SW480 (cell line): ENCODE results near the gene FN3KRP.

Source experiments
- DNase-seq: peaks from one replicate; pipeline ENCODE4 v3.0.0-alpha.2; 2016; ENCODE audit warnings: low spot score

FN3KRP gene

DNA sequence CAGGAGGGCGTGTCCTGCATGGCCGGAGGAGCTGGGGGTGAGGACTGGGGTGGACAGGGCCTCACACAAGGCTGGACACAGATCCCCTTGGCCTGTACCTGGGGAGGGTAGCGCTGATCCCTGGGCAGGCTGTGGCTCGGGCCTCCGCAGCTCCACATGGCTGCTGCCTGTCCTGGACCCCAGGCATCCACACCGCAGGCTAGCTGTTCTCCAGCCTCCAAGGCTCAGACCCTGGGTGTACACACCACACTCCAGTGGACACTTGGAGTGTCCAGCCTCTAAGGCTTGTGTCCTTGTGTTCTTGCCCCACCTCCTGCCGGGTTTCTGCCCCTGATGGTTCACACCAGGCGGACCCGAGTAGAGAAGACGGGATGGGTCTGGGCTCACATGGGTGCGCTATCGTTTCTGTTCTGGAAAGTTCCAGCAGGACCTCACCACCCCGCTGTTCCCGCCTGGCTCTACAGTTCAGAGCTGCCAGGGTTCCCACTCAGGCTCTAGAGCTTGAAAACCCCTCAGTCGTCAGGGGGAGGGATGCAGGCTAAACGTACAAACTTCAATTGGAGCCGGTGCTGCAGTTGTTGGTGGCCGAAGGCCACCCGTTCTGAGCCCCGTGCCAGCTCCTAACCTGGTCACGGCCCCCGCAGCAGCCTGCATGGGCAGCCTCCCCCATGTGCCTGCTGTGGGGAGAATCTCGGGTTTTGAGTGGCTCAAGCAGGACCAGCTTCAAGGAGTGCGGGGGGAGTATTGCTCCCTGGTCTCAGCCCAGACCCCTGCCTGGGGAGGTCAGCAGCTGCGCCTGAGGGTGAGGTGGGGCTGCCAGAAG is 6.6 kb upstream of the FN3KRP start:
- no peak for DNase-seq

GRCh38 chr17:82710499-82711232 is 5.8 kb upstream of the FN3KRP start:
- DNase-seq: no peak

- no peak for DNase-seq
These were observed 3.3 kb upstream of the FN3KRP start for GRCh38 chr17:82713071-82713723.

GRCh38 chr17:82718986-82719685 is 2.6 kb downstream of the FN3KRP start:
- no peak for DNase-seq

GRCh38 chr17:82720204-82720603 is 3.7 kb downstream of the FN3KRP start:
- no peak for DNase-seq

GRCh38 chr17:82722341-82723013 is 6.0 kb downstream of the FN3KRP start:
- DNase-seq: no peak

- DNase-seq: no peak
These were observed 6.8 kb downstream of the FN3KRP start for GRCh38 chr17:82723169-82723807.

GRCh38 chr17:82726427-82726826 is 9.9 kb downstream of the FN3KRP start:
- no peak for DNase-seq

DNA sequence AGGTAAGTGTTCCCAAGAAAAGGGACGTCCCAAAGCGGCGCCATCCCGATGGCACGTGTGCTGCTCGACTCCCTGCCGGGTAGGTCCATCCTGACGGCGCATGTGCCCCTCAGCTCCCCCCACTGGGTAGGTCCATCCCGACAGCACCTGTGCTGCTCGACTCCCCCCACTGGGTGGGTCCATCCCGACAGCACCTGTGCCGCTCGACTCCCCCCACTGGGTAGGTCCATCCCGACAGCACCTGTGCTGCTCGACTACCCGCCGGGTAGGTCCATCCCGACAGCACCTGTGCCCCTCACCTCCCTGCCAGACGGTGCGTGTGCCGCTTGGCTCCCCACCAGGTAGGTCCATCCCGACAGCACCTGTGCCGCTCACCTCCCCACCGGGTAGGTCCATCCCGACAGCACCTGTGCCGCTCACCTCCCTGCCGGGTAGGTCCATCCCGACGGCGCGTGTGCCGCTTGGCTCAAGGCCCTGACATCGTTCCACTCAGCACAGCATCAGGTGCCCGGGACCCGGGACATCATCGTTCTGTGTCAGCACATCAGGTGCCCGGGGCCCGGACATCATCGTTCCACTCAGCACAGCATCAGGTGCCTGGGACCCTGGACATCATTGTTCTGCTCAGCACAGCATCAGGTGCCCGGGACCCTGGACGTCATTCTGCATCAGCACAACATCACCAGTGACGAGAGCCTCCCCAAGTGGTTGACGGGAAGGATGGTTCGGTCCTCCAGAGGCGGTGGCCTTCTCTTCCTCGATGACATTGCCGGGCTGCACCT is 13.2 kb downstream of the FN3KRP start:
- no peak for DNase-seq

- DNase-seq: no peak
These were observed 15.7 kb downstream of the FN3KRP start for GRCh38 chr17:82732118-82732743.

DNA sequence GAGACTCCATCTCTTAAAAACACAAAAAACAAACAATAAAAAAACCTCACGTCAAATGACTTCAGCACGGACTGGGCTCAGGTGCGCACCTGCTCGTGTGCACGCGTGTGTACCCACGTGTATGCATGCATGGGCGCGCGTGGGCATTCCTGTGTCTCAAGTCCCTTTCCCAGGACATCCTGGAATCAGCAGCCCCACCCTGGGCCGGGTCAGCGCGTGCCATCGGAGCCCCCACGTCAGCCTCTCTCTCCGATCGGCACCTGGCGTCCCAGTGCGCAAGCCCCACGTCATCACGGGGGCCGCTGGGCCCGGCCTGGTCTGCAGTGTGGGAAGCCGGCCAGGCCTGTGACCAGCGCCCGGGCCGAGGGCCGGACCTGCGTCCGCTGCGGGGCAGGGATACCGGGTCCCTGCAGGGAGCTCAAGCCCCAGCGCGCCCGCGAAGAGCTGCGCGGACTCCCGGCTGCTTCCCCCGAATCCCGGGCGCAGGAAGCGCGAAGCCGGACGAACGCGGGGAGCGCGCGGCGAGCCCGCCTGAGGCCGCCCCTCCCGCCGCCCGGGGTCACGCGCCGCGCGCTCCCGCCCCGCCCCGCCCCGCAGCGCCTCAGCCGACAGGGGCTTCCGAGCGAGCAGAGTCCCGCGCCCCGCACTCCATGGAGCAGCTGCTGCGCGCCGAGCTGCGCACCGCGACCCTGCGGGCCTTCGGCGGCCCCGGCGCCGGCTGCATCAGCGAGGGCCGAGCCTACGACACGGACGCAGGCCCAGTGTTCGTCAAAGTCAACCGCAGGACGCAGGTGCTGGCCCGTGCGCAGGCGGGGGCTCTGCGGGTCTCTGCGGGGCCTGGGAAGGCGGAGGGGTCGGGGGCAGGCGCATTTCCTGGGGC is 18.7 kb downstream of the FN3KRP start, which contains the start of gene FN3K:
Gene FN3K, plus strand, starts transcription at position 629 of the 880 bp plus-strand sequence. Its CDS starts 22 bp downstream, at position 651.
- no peak for DNase-seq

GRCh38 chr17:82736511-82737185 is 20.1 kb downstream of the FN3KRP start:
- DNase-seq: no peak

- DNase-seq: no peak
These were observed 21.7 kb downstream of the FN3KRP start for GRCh38 chr17:82737967-82738877.

DNA sequence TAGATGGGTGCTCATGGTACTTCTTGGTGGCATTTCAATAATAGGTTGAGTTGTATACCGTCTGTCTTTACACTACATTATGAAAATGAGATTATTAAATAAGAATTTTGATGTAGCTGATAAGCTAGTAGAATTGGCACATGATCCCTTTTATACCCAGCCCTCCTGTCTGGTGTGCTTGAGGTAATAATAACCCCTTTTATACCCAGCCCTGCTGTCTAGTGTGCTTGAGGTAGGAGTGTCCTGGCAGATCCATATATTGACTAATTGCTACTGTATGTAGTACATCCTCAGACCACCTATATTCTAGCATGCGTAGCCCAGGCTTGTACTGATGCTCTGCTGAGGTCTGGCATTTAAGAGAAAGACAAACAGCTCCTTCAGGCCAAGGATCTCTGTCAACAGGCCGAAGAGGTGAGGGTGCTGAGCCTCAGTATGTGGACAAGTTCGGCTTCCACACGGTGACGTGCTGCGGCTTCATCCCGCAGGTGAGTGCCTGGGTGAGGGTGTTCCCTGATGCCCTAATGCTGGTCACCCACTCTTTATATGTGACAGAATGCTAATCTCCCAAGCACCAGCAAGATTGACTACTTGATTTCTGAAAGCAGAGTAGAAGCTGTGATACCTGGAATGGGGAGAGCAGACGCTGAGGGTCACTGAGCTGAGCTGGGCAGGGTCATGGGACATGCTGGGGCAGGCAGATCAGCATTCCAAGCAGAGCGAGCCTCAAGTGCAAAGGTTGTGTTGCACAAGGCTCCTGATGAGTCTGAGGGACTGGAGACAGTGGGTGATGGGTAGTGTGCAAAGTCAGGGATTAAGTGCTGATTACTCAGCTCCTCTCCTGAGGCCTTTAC is 24.6 kb downstream of the FN3KRP start:
- DNase-seq: no peak

DNA sequence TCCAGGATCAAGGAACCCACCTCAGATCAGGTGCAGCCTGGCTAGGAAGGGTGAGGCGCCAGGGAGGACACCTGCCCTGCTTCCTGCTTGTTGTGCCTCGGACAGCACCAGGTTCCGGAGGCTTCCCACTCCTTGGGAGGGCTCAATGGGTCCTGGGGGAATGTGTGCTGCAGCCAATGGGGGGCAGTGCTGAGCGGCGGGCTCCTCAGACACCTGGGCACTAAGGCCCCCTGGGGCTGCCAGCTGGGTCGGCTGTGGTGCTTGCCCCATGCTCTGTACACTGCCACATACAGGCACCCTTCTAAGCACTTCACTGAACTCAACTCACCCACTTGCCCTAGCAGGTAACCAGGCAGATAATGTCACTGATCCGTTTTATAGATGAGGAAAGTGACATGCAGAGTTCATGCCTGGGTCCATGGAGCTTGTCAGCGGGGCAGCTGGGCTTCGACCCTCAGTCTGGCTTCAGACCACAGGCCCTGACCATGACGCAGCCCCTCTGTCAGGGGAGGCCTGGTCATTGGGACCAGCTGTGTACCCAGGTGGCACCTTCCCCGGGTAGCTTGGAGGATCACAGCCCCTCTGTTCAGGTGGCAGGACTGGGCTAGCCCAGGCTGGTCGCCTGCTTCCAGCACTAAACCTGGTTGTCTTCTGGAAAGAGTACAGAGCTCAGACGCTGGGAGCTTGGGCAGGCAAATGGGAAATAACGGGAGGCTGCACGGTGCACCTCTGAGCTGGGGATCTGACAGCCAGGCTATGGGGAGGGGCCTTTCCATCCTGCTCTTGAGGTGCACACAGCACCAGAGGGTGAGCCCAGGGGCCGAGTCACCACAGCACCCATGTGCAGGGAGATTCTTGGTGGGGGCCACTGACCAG is 27.1 kb downstream of the FN3KRP start:
- no peak for DNase-seq
